A549 (cell line): ENCODE results near the gene RPS25. TPM values are rescaled to one million over a fixed set of nuclear protein-coding genes. Genes with fewer than 3 reads are reported as not detected.
"Not testable (repeated sequence)": the region's sequence is repeated elsewhere in the genome, so short reads cannot be mapped to it uniquely, and the experiment has no call there.

ENCODE experiments used
- ATAC-seq, 2 experiments: fragments of 200-7000 bp in 1 of 2; fragments of >200 bp in 1 of 2; cut with Nextera tagmentation in 1 of 2; cut with Tn5 transposase in 1 of 2; 3 replicates each; pipeline versions ENCODE4 v1.8.0 to v1.9.1; 2018 to 2020; ENCODE audit warnings: mild to moderate bottlenecking in 1 of 2, moderate library complexity in 1 of 2
- CTCF ChIA-PET: fragments of 300-600 bp; sonication (Branson Sonifier 250); formaldehyde crosslinking; extraction: SDS; loops from one replicate; lab custom pipeline; 2021; ENCODE audit warnings: antibody characterized with exemption, inconsistent platforms; lab: Yijun Ruan, JAX
- POLR2A ChIA-PET: fragments of 350-600 bp; formaldehyde crosslinking; extraction: SDS; loops from one replicate; lab custom pipeline; 2021; ENCODE audit warnings: antibody characterized with exemption, inconsistent platforms; lab: Yijun Ruan, JAX
- DNase-seq, 2 experiments: peaks; one replicate each; pipeline versions ENCODE4 v3.0.0 to v3.0.0-alpha.2; 2011 to 2016; ENCODE audit warnings: low read depth in 1 of 2, low spot score in 1 of 2
- FAIRE-seq: peaks from 2 replicates; lab custom pipeline; 2011; peaks lifted over from hg19 to GRCh38; lab: Jason Lieb, UNC
- H3K27ac ChIP-seq, 2 experiments: fragments of >200 bp; sonication (Bioruptor Twin); formaldehyde crosslinking; 3 replicates each; pipeline ENCODE4 v1.5.1; 2016 to 2017
- H3K4me1 ChIP-seq: fragments of >200 bp; sonication (Bioruptor Twin); formaldehyde crosslinking; 3 replicates; pipeline ENCODE4 v1.6.1; 2016
- H3K4me2 ChIP-seq: fragments of >200 bp; sonication (Bioruptor Twin); formaldehyde crosslinking; 3 replicates; pipeline ENCODE4 v1.6.1; 2016
- H3K4me3 ChIP-seq: fragments of >200 bp; sonication (Bioruptor Twin); formaldehyde crosslinking; 3 replicates; pipeline ENCODE4 v1.5.1; 2016
- H3K9me3 ChIP-seq: fragments of >200 bp; sonication (Bioruptor Twin); formaldehyde crosslinking; 3 replicates; pipeline ENCODE4 v1.6.1; 2016
- CHD4 ChIP-seq: fragments of 200-600 bp; sonication (generic); IDR thresholded peaks from 2 replicates; pipeline ENCODE4 v1.6.1; 2016; ENCODE audit warnings: antibody characterized with exemption, mild to moderate bottlenecking, borderline replicate concordance
- EHF ChIP-seq: fragments of 250-450 bp; sonication (Bioruptor Pico); IDR thresholded peaks from 2 replicates; pipeline ENCODE4 v1.5.0; 2020; ENCODE audit warnings: mild to moderate bottlenecking
- EP300 ChIP-seq, 2 experiments: fragments of >200 bp; sonication (Bioruptor Twin); formaldehyde crosslinking; IDR thresholded peaks; 2 replicates in 1 of 2; 3 replicates in 1 of 2; pipeline ENCODE4 v1.6.1; 2016 to 2017
- ESRRA ChIP-seq: fragments of 150-350 bp; IDR thresholded peaks from 2 replicates; pipeline ENCODE4 v1.6.1; 2014; ENCODE audit warnings: mild to moderate bottlenecking, low read length, borderline replicate concordance
- GATA3 ChIP-seq: IDR thresholded peaks from 2 replicates; pipeline ENCODE4 v1.6.1; 2012; ENCODE audit warnings: borderline replicate concordance
- HDAC2 ChIP-seq: fragments of 200-600 bp; sonication (generic); IDR thresholded peaks from 2 replicates; pipeline ENCODE4 v1.6.1; 2016
- HMGXB4 ChIP-seq: fragments of 250-450 bp; sonication (Bioruptor Pico); IDR thresholded peaks from 2 replicates; pipeline ENCODE4 v1.5.0; 2021; ENCODE audit warnings: mild to moderate bottlenecking, moderate library complexity, borderline replicate concordance
- JUN ChIP-seq, 2 experiments: fragments of >200 bp; sonication (Bioruptor Twin); formaldehyde crosslinking; IDR thresholded peaks; 2 replicates in 1 of 2; 3 replicates in 1 of 2; pipeline ENCODE4 v1.6.1; 2016 to 2017
- KDM5A ChIP-seq: fragments of 200-600 bp; sonication (generic); IDR thresholded peaks from 2 replicates; pipeline ENCODE4 v1.6.1; 2016; ENCODE audit warnings: antibody characterized with exemption, mild to moderate bottlenecking
- MYC ChIP-seq: IDR thresholded peaks from 2 replicates; pipeline ENCODE4 v1.6.1; 2012; ENCODE audit warnings: mild to moderate bottlenecking, inconsistent platforms, low read length, improper control_type of control experiment, borderline replicate concordance
- NFE2L2 ChIP-seq: fragments of 150-350 bp; conservative IDR thresholded peaks from 2 replicates; pipeline ENCODE4 v1.6.1; 2014; ENCODE audit warnings: low read length
- NR3C1 ChIP-seq: fragments of >200 bp; sonication (Bioruptor Twin); formaldehyde crosslinking; IDR thresholded peaks from 3 replicates; pipeline ENCODE4 v1.6.1; 2017
- RAD21 ChIP-seq, 2 experiments: fragments of >200 bp in 1 of 2; sonication (Bioruptor Twin) in 1 of 2; formaldehyde crosslinking in 1 of 2; IDR thresholded peaks in 1 of 2; conservative IDR thresholded peaks in 1 of 2; 2 replicates in 1 of 2; 3 replicates in 1 of 2; pipeline ENCODE4 v1.6.1; 2012 to 2018; ENCODE audit warnings: inconsistent platforms in 1 of 2
- RCOR1 ChIP-seq: fragments of 150-350 bp; IDR thresholded peaks from 2 replicates; pipeline ENCODE4 v1.6.1; 2014; ENCODE audit warnings: antibody characterized with exemption, low read length, low read depth
- RFX5 ChIP-seq: fragments of 450-650 bp; IDR thresholded peaks from 2 replicates; pipeline ENCODE4 v1.7.1; 2014; ENCODE audit warnings: antibody characterized with exemption, mild to moderate bottlenecking, moderate library complexity
- SMC3 ChIP-seq: fragments of >200 bp; sonication (Bioruptor Twin); formaldehyde crosslinking; IDR thresholded peaks from 3 replicates; pipeline ENCODE4 v1.6.1; 2018; ENCODE audit warnings: inconsistent platforms
- TP53 ChIP-seq: fragments of 250-450 bp; sonication (Bioruptor Pico); IDR thresholded peaks from 2 replicates; pipeline ENCODE4 v1.5.0; 2021; ENCODE audit warnings: mild to moderate bottlenecking, moderate library complexity
- ZSCAN20 ChIP-seq: fragments of 250-450 bp; sonication (Bioruptor Pico); IDR thresholded peaks from 2 replicates; pipeline ENCODE4 v1.8.0; 2022; ENCODE audit warnings: mild to moderate bottlenecking, moderate library complexity
- WGBS: methylation state at CpG from one replicate; pipeline ENCODE4 v1.1.6; 2017; ENCODE audit errors: missing lambda C conversion rate; 5-methylcytosine and 5-hydroxymethylcytosine counted together
- polyA plus RNA-seq, 4 experiments: library from polyadenylated mRNA; depleted of rRNA in 3 of 4; stranded (reverse); fragments of >200 nt; fragmentation: RNase III in 1 of 4; extraction: RNeasy Plus Mini Kit Qiagen cat#74134 plus additional on column Dnase treatment in 1 of 4; gene quantifications; 2 replicates in 3 of 4; 3 replicates in 1 of 4; pipeline ENCODE4 v1.2.3, GENCODE V29; 2011 to 2017

The RPS25 gene
- polyA plus RNA-seq, 2 of the 4 experiments (the other 2 are of a cell fraction), result 844 to 1,517 TPM

- TF ChIP-seq TP53 (CRISPR knock-in tag) (no peak), CHD4 (no peak), MYC (no peak)
These were observed 38.7 kb downstream of the RPS25 start (continued) for GRCh38 chr11:118979434-118979833.

- TF ChIP-seq MYC (no peak), JUN (IDR thresholded peaks at IDR 0.05) (no peak), RCOR1 (no peak), NFE2L2 (no peak), KDM5A (no peak), RFX5 (no peak), EHF (CRISPR knock-in tag) (no peak), ZSCAN20 (no peak), GATA3 (no peak), HMGXB4 (CRISPR knock-in tag) (no peak)
- Histone ChIP-seq H3K4me2 (no peak overlapping the region), H3K4me3 (no peak overlapping the region), H3K4me1 (no peaks in the 10 kb centered on the region), H3K9me3 (no peaks in the 10 kb centered on the region), H3K27ac (no peak overlapping the region)
- DNase-seq (no peak), FAIRE-seq (no peak), ATAC-seq (no peak)
- ChIA-PET CTCF (no interaction called here), POLR2A (no interaction called here)
- WGBS, result 64% methylated on average over 15 of the region's 15 CpGs
These were observed 42.1 kb downstream of the RPS25 start for GRCh38 chr11:118975771-118976709.

DNA sequence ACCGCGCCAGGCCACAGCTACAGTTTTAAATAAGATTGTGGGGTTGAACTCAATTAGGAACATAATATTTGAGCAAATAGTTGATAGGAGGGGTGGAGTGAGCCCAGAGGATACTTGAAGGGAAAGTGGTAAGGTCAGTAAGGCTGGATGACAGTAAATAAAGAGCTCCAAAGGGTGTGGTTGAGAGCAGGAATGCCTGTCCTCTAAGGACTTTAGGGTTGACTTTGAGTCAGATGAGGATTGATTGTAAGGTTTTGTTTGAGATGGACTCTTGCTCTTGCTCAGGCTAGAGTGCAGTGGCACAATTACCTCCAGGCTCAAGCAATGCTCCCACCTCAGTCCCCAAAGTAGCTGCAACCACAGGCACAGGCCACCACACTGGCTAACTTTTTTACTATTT lies 44.2 kb downstream of the RPS25 start:
- Histone ChIP-seq H3K4me1 (no peaks in the 10 kb centered on the region), H3K9me3 (no peaks in the 10 kb centered on the region), H3K27ac (no peak overlapping the region), H3K4me3 (no peak overlapping the region)
- ChIA-PET CTCF (interaction anchor here (3.2 kb wide), 1 partner anchor 17 kb away, joined by 13 read pairs; the partner anchor contains the start of gene UPK2), POLR2A (no interaction called here)
- no peak for FAIRE-seq
- TF ChIP-seq EP300 (IDR thresholded peaks at IDR 0.05) (no peak), RCOR1 (no peak), EHF (CRISPR knock-in tag) (no peak), NR3C1 (no peak), HDAC2 (no peak), RAD21 (conservative IDR thresholded peaks at IDR 0.05 in 1 of 2, IDR thresholded peaks at IDR 0.05 in 1 of 2) (no peak)
- TF ChIP-seq, all 56 proteins: peak for 0
- H3K4me2 ChIP-seq, result no peak overlapping the region
- no peak for DNase-seq
- 85% methylated on average over 2 of the region's 2 CpGs for WGBS
- ATAC-seq, result no peak

GRCh38 chr11:118971646-118972045 lies 46.5 kb downstream of the RPS25 start, which contains the start of gene FOXR1:
TSS of gene FOXR1 (plus strand) at chr11:118971761. CDS start at chr11:118971932, 171 bp downstream.
- 95% methylated on average over 28 of the region's 33 CpGs for WGBS
- no peaks in the 10 kb centered on the region for H3K9me3 ChIP-seq
- no peak for FAIRE-seq
- H3K27ac ChIP-seq, result no peak within 1 kb of the TSS
- H3K4me2 ChIP-seq, result no peak within 1 kb of the TSS
- TF ChIP-seq SMC3 (no peak), ESRRA (no peak)
- H3K4me3 ChIP-seq, result no peak within 1 kb of the TSS
- ChIA-PET POLR2A (no interaction called here), CTCF (interaction anchor here (3.2 kb wide), 1 partner anchor 15 kb away, joined by 13 read pairs; the partner anchor contains the start of gene UPK2)
- ATAC-seq, result no peak
- no peak for DNase-seq
- H3K4me1 ChIP-seq, result no peaks in the 10 kb centered on the region

GRCh38 chr11:118969508-118969907 lies 48.6 kb downstream of the RPS25 start:
- WGBS, result 92% methylated on average over 2 of the region's 2 CpGs
- H3K4me2 ChIP-seq, H3K4me1 ChIP-seq, FAIRE-seq, H3K4me3 ChIP-seq, H3K9me3 ChIP-seq, ATAC-seq, POLR2A ChIA-PET, H3K27ac ChIP-seq, DNase-seq: not testable (repeated sequence)
- CTCF ChIA-PET, result interaction anchor here (0.9 to 1.2 kb wide), 2 partner anchors 13 to 280 kb away, joined by 3 to 5 read pairs; partner anchors contain the start of gene UPK2
